GM19035 (cell line): ENCODE data around the gene TNRC6A.

ENCODE experiments used
- ATAC-seq: cut with Tn5 transposase; IDR thresholded peaks from one replicate; pipeline ENCODE4 v1.9.1; 2021; ENCODE audit not compliant: unreplicated experiment

TNRC6A gene

GRCh38 chr16:24869033-24869432, 139.6 kb downstream of the TNRC6A start:
- ATAC-seq = no peak

DNA sequence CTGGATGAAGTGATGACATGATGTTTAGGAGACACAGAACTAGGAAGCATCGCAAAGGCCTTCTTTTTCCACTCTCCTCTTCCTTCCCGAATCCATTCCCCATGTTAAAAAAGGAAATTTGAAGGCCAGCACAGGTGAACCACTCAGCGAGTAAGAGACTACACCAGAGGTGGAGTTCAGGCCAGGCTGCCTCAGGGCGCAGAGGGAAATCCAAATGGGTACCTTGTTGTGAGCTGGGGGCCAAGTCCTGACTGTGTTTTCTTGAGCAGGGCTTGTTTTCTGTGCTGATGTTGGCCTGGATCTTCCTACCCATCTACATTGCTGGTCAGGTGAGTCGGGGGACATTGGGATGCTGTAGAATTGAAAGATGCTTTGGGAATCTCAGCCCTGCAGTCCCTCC, 142.4 kb downstream of the TNRC6A start:
- no peak for ATAC-seq

DNA sequence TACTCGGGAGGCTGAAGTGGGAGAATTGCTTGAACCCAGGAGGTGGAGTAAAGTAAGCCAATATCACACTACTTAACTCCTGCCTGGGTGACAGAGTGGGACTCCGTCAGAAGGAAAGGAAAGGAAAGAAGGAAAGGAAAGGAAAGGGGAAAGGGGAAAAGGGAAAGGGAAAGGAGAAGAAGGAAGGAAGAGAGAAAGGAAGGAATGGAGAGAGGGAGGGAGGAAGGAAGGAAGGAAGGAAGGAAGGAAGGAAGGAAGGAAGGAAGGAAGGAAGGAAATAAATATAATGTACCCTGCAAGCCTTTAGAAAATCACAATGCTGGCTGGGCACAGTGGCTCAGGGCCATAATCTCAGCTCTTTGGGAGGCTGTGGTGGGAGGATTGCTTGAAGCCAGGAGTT, 143.6 kb downstream of the TNRC6A start:
- ATAC-seq = no peak

GRCh38 chr16:24875466-24875865, 146.0 kb downstream of the TNRC6A start:
- ATAC-seq = no peak
